ENCODE results near the gene SLC27A5. TPM values are rescaled to one million over a fixed set of nuclear protein-coding genes. Genes with fewer than 3 reads are reported as not detected.

The SLC27A5 gene
- total RNA-seq, 4 donors from 2014 or later, result 3.8 to 10.8 (median 4.6) TPM

DNA sequence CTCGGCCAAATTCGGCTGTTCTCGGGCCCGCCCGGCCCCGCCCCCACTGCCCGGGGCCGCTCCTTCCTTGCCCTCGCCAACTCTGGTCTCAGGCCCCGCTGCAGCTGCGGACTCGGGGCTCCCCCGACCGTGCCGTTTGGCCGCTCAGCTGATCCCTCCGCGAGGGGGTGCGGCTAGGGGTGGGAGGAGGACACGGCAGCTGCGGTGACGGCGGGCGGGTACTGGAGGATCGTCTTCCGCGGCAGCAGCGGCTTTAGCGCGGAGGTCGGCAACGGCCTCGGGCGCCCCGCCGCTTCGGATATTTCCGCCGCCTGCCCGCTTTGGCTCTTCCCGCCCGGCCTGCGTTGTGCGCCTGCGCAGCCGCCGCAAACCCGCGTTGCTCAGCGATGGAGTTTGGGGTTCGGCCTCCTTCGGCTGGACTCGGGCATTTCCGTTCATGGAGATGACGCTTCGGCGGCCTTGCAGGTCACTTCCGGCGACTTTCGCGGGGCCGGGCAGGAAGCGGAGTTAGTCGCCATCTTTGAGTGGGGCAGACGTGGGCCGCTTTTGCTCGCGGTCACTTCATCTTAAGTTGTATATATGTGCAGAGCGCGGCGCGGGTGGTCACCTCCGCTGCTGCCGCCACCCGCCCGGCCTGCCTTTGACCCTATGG is 47.0 kb upstream of the SLC27A5 start:
- Histone ChIP-seq H3K27me3 (peaks cover 0 to 8% (median 0%) of the 10 kb centered on the region in 4 donors), H3K36me3 (peaks cover 12 to 20% (median 17%) of the 10 kb centered on the region in 4 donors), H3K9me3 (no peaks in the 10 kb centered on the region), H3K27ac (replicated peaks in 1 of 4) (peak overlapping the region; percentile 96 to 100 (median 100)), H3K4me3 (peak overlapping the region; percentile 67 to 89 (median 84)), H3K4me1 (peaks cover 65 to 79% (median 79%) of the 10 kb centered on the region in 4 donors)
- TF ChIP-seq POLR2AphosphoS5 (IDR thresholded peaks at IDR 0.05) (peak; percentile 82), POLR2A (IDR thresholded peaks at IDR 0.05; ENCODE audit: low read depth) (no peak)
- WGBS, result under 1% methylated on average over 23 of the region's 76 CpGs
- DNase-seq (ENCODE audit: extremely low spot score), result peak; percentile 99
- intact Hi-C loops (cut with DNase I), result no loop called here

DNA sequence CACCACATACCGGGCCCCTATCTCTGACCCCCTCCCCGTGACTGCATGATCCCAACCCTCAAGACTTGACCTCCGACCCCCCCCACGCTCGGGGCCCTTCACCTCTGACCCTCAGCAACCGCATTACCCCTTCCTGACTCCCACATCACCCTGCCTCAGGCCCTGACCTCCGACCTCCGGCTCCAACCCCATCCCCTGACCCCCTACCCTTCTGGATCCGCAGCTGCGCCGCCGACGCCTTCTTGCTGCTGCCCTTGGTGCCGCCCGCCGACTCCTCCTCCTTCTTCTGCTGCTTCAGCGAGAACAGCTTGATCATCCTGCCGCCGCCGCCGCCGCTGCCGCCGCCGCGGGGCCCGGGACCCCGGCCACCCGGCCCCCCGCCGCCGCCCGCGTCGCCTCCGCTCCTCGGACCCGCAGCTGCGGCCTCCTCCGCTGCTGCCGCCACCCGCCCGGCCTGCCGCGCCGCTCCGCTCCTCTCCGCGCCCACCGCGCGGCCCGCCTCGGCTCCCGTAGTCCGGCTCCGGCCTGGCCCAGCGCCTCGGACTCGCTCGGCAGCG is 46.4 kb upstream of the SLC27A5 start, which contains the start of gene UBE2M:
TSS of gene UBE2M (minus strand) at position 546 of the 557 bp plus-strand sequence. CDS start at position 316, 230 bp downstream.
- Histone ChIP-seq H3K27me3 (peaks cover 0 to 7% (median 0%) of the 10 kb centered on the region in 4 donors), H3K36me3 (peaks cover 12 to 25% (median 20%) of the 10 kb centered on the region in 4 donors), H3K27ac (replicated peaks in 1 of 4) (peak within 1 kb of the TSS; percentile 96 to 100 (median 100)), H3K4me1 (peaks cover 64 to 79% (median 79%) of the 10 kb centered on the region in 4 donors), H3K9me3 (no peaks in the 10 kb centered on the region), H3K4me3 (peak within 1 kb of the TSS; percentile 67 to 89 (median 84))
- 2% methylated on average over 43 of the region's 62 CpGs for whole genome bisulfite sequencing
- TF ChIP-seq EP300 (IDR thresholded peaks at IDR 0.05), result no peak
- TF ChIP-seq, protein P1, sequence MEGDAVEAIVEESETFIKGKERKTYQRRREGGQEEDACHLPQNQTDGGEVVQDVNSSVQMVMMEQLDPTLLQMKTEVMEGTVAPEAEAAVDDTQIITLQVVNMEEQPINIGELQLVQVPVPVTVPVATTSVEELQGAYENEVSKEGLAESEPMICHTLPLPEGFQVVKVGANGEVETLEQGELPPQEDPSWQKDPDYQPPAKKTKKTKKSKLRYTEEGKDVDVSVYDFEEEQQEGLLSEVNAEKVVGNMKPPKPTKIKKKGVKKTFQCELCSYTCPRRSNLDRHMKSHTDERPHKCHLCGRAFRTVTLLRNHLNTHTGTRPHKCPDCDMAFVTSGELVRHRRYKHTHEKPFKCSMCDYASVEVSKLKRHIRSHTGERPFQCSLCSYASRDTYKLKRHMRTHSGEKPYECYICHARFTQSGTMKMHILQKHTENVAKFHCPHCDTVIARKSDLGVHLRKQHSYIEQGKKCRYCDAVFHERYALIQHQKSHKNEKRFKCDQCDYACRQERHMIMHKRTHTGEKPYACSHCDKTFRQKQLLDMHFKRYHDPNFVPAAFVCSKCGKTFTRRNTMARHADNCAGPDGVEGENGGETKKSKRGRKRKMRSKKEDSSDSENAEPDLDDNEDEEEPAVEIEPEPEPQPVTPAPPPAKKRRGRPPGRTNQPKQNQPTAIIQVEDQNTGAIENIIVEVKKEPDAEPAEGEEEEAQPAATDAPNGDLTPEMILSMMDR (IDR thresholded peaks at IDR 0.05), result no peak
- intact Hi-C loops (cut with DNase I), result no loop called here
- DNase-seq (ENCODE audit: extremely low spot score), result no peak

GRCh38 chr19:58557221-58558065 is 45.7 kb upstream of the SLC27A5 start:
- Histone ChIP-seq H3K36me3 (peaks cover 14 to 32% (median 27%) of the 10 kb centered on the region in 4 donors), H3K4me1 (peaks cover 57 to 78% (median 76%) of the 10 kb centered on the region in 4 donors), H3K4me3 (peak overlapping the region; percentile 67 to 89 (median 84)), H3K9me3 (no peaks in the 10 kb centered on the region), H3K27me3 (peaks cover 0 to under 1% (median 0%) of the 10 kb centered on the region in 4 donors), H3K27ac (replicated peaks in 1 of 4) (peak overlapping the region; percentile 96 to 100 (median 100))
- intact Hi-C loops (cut with DNase I), result no loop called here
- DNase-seq (ENCODE audit: extremely low spot score), result no peak
- TF ChIP-seq, protein P1 (IDR thresholded peaks at IDR 0.05), result no peak
- TF ChIP-seq POLR2AphosphoS5 (IDR thresholded peaks at IDR 0.05) (no peak), EP300 (IDR thresholded peaks at IDR 0.05) (no peak), POLR2A (IDR thresholded peaks at IDR 0.05; ENCODE audit: low read depth) (no peak)
- 29% methylated on average over 12 of the region's 12 CpGs for WGBS

DNA sequence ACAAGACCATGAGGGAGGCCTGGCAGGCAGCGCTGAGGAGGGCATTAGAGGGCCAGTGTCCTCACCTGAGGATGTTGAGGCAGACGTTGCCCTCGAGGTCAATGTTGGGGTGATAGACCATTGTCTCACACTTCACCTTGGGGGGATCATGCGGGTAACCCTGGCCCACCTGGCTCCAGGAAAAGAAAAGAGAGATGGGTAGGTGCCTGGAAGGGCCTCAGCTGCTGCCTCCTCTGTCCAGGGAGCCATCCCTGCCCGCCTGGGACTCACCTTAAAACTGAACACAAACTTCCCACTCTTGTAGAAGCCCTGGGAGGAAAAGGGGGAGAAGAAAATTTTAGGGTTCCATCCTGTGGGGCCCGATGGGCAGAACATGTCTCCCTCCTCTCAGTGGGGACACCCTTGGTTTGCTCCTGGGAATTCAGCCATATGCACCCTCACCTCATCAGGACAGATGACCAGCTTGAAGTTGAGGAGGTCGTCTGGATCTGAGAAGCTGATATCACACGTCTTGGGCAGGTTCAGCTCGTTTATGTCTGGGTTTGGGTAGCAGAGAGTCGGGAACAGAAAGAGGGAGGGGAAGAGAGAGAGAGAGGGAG is 44.9 kb upstream of the SLC27A5 start:
- TF ChIP-seq POLR2AphosphoS5 (IDR thresholded peaks at IDR 0.05), result no peak
- TF ChIP-seq, protein P1 (IDR thresholded peaks at IDR 0.05), result no peak
- TF ChIP-seq POLR2A (IDR thresholded peaks at IDR 0.05; ENCODE audit: low read depth), result no peak
- no peak for TF ChIP-seq EP300 (IDR thresholded peaks at IDR 0.05)
- Histone ChIP-seq H3K4me3 (peak overlapping the region; percentile 67 to 89 (median 84)), H3K36me3 (peaks cover 21 to 39% (median 34%) of the 10 kb centered on the region in 4 donors), H3K9me3 (no peaks in the 10 kb centered on the region), H3K4me1 (peaks cover 49 to 70% (median 68%) of the 10 kb centered on the region in 4 donors), H3K27ac (replicated peaks in 1 of 4) (peak overlapping the region; percentile 96 to 100 (median 100)), H3K27me3 (no peaks in the 10 kb centered on the region)
- intact Hi-C loops (cut with DNase I), result no loop called here
- 53% methylated on average over 10 of the region's 10 CpGs for WGBS
- no peak for DNase-seq (ENCODE audit: extremely low spot score)

Measured in esophagus muscularis mucosa (tissue), 4 donors.